Panc1 (cell line): ENCODE measurements around the gene ATRN.
"Not testable (repeated sequence)": the region's sequence is repeated elsewhere in the genome, so short reads cannot be mapped to it uniquely, and the experiment has no call there.

Experiments used
- SIN3A ChIP-seq: IDR thresholded peaks from 2 replicates; pipeline ENCODE4 v1.6.1; 2012; ENCODE audit warnings: low read depth, mild to moderate bottlenecking, low read length, moderate library complexity, borderline replicate concordance; ENCODE audit not compliant: insufficient read depth
- TF ChIP-seq, protein P1 (sequence below): fragments of 450-650 bp; IDR thresholded peaks from 2 replicates; pipeline ENCODE4 v1.5.1; 2017; ENCODE audit warnings: mild to moderate bottlenecking

DNA sequence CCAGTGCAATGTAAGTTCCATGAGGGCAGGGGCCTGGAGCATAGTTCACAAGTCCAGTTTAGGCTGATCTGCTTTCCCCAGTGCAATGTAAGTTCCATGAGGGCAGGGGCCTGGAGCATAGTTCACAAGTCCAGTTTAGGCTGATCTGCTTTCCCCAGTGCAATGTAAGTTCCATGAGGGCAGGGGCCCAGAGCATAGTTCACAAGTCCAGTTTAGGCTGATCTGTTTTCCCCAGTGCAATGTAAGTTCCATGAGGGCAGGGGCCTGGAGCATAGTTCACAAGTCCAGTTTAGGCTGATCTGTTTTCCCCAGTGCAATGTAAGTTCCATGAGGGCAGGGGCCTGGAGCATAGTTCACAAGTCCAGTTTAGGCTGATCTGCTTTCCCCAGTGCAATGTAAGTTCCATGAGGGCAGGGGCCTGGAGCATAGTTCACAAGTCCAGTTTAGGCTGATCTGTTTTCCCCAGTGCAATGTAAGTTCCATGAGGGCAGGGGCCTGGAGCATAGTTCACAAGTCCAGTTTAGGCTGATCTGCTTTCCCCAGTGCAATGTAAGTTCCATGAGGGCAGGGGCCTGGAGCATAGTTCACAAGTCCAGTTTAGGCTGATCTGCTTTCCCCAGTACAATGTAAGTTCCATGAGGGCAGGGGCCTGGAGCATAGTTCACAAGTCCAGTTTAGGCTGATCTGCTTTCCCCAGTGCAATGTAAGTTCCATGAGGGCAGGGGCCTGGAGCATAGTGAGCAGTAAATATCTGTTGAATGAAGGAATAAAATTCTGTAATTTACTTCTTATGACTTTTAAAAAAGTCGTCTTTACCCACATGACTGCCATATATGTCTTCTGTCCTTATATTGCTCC, 6.4 kb downstream of the ATRN start:
- TF ChIP-seq, protein P1, sequence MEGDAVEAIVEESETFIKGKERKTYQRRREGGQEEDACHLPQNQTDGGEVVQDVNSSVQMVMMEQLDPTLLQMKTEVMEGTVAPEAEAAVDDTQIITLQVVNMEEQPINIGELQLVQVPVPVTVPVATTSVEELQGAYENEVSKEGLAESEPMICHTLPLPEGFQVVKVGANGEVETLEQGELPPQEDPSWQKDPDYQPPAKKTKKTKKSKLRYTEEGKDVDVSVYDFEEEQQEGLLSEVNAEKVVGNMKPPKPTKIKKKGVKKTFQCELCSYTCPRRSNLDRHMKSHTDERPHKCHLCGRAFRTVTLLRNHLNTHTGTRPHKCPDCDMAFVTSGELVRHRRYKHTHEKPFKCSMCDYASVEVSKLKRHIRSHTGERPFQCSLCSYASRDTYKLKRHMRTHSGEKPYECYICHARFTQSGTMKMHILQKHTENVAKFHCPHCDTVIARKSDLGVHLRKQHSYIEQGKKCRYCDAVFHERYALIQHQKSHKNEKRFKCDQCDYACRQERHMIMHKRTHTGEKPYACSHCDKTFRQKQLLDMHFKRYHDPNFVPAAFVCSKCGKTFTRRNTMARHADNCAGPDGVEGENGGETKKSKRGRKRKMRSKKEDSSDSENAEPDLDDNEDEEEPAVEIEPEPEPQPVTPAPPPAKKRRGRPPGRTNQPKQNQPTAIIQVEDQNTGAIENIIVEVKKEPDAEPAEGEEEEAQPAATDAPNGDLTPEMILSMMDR, result not testable (repeated sequence)
- TF ChIP-seq SIN3A, result not testable (repeated sequence)
